MM.1S (cell line): ENCODE measurements around the gene PITRM1.

Experiments used
- EZH2 ChIP-seq: fragments of 300-600 bp; sonication (generic); optimal IDR thresholded peaks from 2 replicates; pipeline ENCODE3; 2017; ENCODE audit warnings: low read depth, mild to moderate bottlenecking, antibody characterized with exemption, low read length, mixed read lengths
- EZH2phosphoT487 ChIP-seq: fragments of 300-600 bp; sonication (generic); IDR thresholded peaks from 2 replicates; pipeline ENCODE4 v1.6.1; 2018; ENCODE audit warnings: antibody characterized with exemption, low read length
- TF ChIP-seq, protein P1 (sequence below): fragments of 300-600 bp; sonication (generic); IDR thresholded peaks from 2 replicates; pipeline ENCODE4 v1.5.1; 2016; ENCODE audit warnings: antibody characterized with exemption, low read length, mixed read lengths

DNA sequence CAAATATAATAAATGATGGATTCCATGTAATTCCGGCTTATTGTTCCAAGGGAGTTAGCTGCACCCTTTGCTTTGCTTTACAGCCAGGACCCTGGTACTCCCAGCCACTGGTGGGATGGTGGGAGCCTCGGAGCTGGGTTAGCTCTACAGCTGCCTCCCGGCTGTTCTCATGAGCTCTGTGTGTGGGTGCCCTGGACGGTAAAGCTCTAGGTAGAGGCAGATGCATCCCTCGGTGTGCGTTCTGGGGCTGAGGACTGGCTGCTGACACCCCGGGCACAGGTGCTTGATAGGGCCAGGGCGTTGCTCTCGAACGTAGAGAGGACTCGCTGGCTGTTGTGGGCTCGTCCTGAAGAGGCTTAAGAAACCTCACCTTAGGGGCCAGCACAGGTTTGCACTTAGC lies 55.1 kb downstream of the PITRM1 start:
- TF ChIP-seq EZH2phosphoT487, result no peak
- TF ChIP-seq, protein P1, sequence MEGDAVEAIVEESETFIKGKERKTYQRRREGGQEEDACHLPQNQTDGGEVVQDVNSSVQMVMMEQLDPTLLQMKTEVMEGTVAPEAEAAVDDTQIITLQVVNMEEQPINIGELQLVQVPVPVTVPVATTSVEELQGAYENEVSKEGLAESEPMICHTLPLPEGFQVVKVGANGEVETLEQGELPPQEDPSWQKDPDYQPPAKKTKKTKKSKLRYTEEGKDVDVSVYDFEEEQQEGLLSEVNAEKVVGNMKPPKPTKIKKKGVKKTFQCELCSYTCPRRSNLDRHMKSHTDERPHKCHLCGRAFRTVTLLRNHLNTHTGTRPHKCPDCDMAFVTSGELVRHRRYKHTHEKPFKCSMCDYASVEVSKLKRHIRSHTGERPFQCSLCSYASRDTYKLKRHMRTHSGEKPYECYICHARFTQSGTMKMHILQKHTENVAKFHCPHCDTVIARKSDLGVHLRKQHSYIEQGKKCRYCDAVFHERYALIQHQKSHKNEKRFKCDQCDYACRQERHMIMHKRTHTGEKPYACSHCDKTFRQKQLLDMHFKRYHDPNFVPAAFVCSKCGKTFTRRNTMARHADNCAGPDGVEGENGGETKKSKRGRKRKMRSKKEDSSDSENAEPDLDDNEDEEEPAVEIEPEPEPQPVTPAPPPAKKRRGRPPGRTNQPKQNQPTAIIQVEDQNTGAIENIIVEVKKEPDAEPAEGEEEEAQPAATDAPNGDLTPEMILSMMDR, result no peak
- no peak for TF ChIP-seq EZH2
